Kidney (tissue), 14 donors: Measurements from ENCODE around the gene TMEM51. TPM values are rescaled to one million over a fixed set of nuclear protein-coding genes. Genes with fewer than 3 reads are reported as not detected.

Experiments
- DNase-seq, 5 donors: peaks; one replicate each; pipeline ENCODE4 v3.0.0-alpha.2; 2013 to 2020
- FAIRE-seq: peaks from 2 replicates; lab custom pipeline; 2012; peaks lifted over from hg19 to GRCh38; lab: Jason Lieb, UNC
- H3K27ac ChIP-seq, 2 donors: one replicate each; pipeline ENCODE4 v1.7.0; 2013; ENCODE audit warnings: low read depth in 2 of 2, low read length in 2 of 2, inconsistent platforms in 1 of 2
- H3K27me3 ChIP-seq: one replicate; pipeline ENCODE4 v1.7.1; 2013; ENCODE audit warnings: low read length, inconsistent platforms; ENCODE audit not compliant: control insufficient read depth, insufficient read depth
- H3K36me3 ChIP-seq, 3 donors: one replicate each; pipeline versions ENCODE4 v1.7.0 to v1.7.1; 2013; ENCODE audit warnings: low read length in 3 of 3, control low read depth in 1 of 3, inconsistent platforms in 1 of 3; ENCODE audit not compliant: insufficient read depth in 3 of 3, control insufficient read depth in 2 of 3
- H3K4me1 ChIP-seq, 3 donors: one replicate each; pipeline versions ENCODE4 v1.7.0 to v1.7.1; 2013; ENCODE audit warnings: low read length in 3 of 3, inconsistent platforms in 1 of 3, low read depth in 1 of 3; ENCODE audit not compliant: control insufficient read depth in 2 of 3, insufficient read depth in 2 of 3
- H3K4me3 ChIP-seq, 3 donors: one replicate each; pipeline versions ENCODE4 v1.7.0 to v1.8.1; 2013; ENCODE audit warnings: low read length in 3 of 3, control low read depth in 1 of 3, inconsistent platforms in 1 of 3
- H3K9ac ChIP-seq, 3 donors: one replicate each; pipeline versions ENCODE4 v1.7.0 to v1.7.1; 2013; ENCODE audit warnings: low read length in 3 of 3, control low read depth in 1 of 3, inconsistent platforms in 1 of 3
- H3K9me3 ChIP-seq, 3 donors: one replicate each; pipeline versions ENCODE4 v1.7.0 to v1.7.1; 2013; ENCODE audit warnings: low read length in 3 of 3, control low read depth in 1 of 3, inconsistent platforms in 1 of 3; ENCODE audit not compliant: control insufficient read depth in 2 of 3, insufficient read depth in 1 of 3
- CTCF ChIP-seq: IDR thresholded peaks from 3 replicates; pipeline ENCODE4 v1.5.1; 2012; ENCODE audit warnings: mild to moderate bottlenecking, moderate library complexity, borderline replicate concordance; ENCODE audit not compliant: insufficient read depth; ENCODE audit errors: extremely low read depth
- intact Hi-C: fragments of 100-400 bp; cut with DNase I; formaldehyde crosslinking; loops from one replicate; pipeline ENCODE4 v1.11.1; 2022
- polyA plus RNA-seq: library from polyadenylated mRNA; stranded (reverse); fragments of 350-450 nt; fragmentation: Illumina TruSeq; extraction: RNeasy Lipid Tissue Mini Kit (QIAGEN cat#74804); gene quantifications from one replicate; pipeline ENCODE4 v1.2.3, GENCODE V29; 2014; ENCODE audit warnings: low read depth, low replicate concordance; ENCODE audit not compliant: insufficient read depth
- total RNA-seq: library from RNA; stranded (reverse); fragmentation: NEBNext Ultra II Directional; extraction: Animal tissue kit (Norgen Biotek cat#: 25700); gene quantifications from one replicate; pipeline ENCODE4 v1.2.1, GENCODE V29; 2021
- donor health status: control.
- donor health status: control.
- donor health status: control.
- donor health status: control.
- donor health status: control.
- donor health status: DM: yes; HTN: yes; CAD: no.
- donor health status: Normal renal cell carcinoma (clear cell type).

The TMEM51 gene
- total and polyA plus RNA-seq, 2 donors from 2014 or later, result 38.1 to 48.4 TPM

GRCh38 chr1:15197591-15198447 is 44.3 kb downstream of the TMEM51 start:
- Histone ChIP-seq H3K27ac (peak overlapping the region; percentile 72 to 86), H3K36me3 (peaks cover 0 to 7% (median 2%) of the 10 kb centered on the region in 3 donors), H3K4me1 (peaks cover 3 to 62% (median 57%) of the 10 kb centered on the region in 3 donors), H3K27me3 (no peaks in the 10 kb centered on the region), H3K9ac (peak overlapping the region in 1 of 3 donors; percentile 44), H3K9me3 (no peaks in the 10 kb centered on the region), H3K4me3 (no peak overlapping the region)
- DNase-seq (no peak), FAIRE-seq (no peak)
- intact Hi-C loops, result no loop called here
- TF ChIP-seq CTCF, result no peak

- intact Hi-C loops, result no loop called here
- DNase-seq, result peak in 1 of 5 donors; percentile 88
- H3K36me3 ChIP-seq, result peaks cover 0 to 7% (median 2%) of the 10 kb centered on the region in 3 donors
- FAIRE-seq, result no peak
- no peak for TF ChIP-seq CTCF
- H3K9me3 ChIP-seq, result no peaks in the 10 kb centered on the region
- H3K9ac ChIP-seq, result peak overlapping the region in 1 of 3 donors; percentile 52
- no peak overlapping the region for H3K4me3 ChIP-seq
- peaks cover 3 to 70% (median 57%) of the 10 kb centered on the region in 3 donors for H3K4me1 ChIP-seq
- peak overlapping the region; percentile 72 to 86 for H3K27ac ChIP-seq
- H3K27me3 ChIP-seq, result no peaks in the 10 kb centered on the region
Measured at GRCh38 chr1:15198684-15199083, 45.1 kb downstream of the TMEM51 start.

- intact Hi-C loops, result no loop called here
- no peak for TF ChIP-seq CTCF
Measured at GRCh38 chr1:15201221-15201620, 47.7 kb downstream of the TMEM51 start.

More at GRCh38 chr1:15201221-15201620, 47.7 kb downstream of the TMEM51 start:
- Histone ChIP-seq H3K9ac (peak overlapping the region in 2 of 3 donors; percentile 28 to 87), H3K27ac (peak overlapping the region; percentile 96 to 97), H3K4me1 (peaks cover 3 to 71% (median 63%) of the 10 kb centered on the region in 3 donors), H3K9me3 (no peaks in the 10 kb centered on the region), H3K36me3 (peaks cover 0 to under 1% (median under 1%) of the 10 kb centered on the region in 3 donors), H3K4me3 (peak overlapping the region in 2 of 3 donors; percentile 35 to 37), H3K27me3 (no peaks in the 10 kb centered on the region)
- FAIRE-seq, result peak; percentile 91
- no peak for DNase-seq
